Activated CD4-positive, alpha-beta T cell treated with anti-CD3 and anti-CD28 coated beads, Interleukin-2, amount 50 U/mL, for 1 hour (primary cell): Measurements from ENCODE around the gene ZNF581.

Source experiments
- DNase-seq: peaks from one replicate; pipeline ENCODE4 v3.0.0-alpha.2; 2020

Gene ZNF581

DNA sequence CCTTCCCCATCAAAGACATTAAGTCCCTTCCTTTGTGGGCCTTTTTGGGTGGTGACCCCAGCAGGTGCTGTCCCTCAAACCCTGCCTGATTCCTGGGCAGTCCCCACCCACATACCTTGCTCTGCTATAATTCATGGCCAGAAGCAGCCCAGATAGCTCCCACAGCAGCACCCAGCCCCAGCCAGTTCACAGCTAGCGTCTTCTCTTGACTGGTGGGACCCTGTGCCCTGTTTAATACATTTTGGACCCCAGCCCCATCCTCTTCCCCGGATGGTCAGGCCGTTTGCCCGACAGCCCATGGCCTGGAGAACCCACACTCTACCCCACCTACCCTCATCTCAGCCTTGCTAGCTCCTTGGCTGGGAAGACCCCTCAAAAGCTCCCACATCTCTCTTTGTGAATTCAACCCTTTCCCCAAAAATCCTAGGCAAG lies 6.7 kb downstream of the ZNF581 start:
- no peak for DNase-seq

DNA sequence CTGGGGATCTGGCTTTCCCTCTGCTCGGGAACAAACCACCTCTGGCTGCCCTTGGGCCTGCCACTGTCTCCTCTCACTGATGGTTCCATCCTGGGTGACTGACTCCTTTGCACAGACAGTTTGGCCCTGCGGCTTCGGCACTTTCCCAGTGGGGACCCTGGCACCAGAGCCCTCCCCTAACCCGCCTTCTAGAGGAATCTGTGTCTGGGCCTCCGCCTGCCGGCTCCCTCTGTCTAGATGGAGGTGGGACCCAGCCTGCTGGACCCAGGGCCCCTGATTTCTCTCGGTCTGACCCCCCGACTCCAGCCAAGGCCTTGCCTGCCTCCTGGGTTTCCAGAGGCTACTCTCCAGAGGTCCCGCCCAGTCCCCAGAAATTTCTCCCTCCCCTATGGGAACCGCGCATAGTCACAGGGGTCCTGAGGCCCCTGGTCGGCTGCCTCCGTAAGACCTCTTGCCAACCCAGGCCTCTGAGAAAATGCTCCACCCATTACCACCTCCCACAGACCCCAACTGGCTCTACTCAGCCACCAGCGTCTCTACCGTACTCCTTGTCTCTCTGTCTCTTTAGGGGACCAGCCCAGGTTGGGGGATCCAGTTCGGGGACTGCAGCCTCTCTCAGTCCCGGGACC lies 7.3 kb downstream of the ZNF581 start:
- no peak for DNase-seq

DNA sequence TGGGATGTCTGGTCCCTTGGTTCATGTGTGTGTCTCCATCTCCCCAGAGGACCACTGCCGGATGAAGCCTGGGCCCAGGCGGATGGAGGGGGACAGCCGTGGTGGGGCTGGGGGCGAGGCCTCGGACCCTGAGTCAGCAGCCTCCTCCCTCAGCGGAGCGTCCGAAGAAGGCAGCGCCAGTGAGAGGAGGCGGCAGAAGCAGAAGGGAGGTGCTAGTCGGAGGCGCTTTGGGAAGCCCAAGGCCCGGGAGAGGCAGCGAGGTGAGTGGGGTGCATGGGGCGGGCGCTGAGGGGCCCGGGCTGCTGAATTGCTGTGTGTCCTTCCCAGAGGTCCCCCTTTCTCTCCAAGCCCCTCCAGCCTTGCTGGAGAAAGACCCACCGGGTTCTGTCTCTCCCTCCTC lies 7.8 kb downstream of the ZNF581 start:
- DNase-seq = no peak

DNA sequence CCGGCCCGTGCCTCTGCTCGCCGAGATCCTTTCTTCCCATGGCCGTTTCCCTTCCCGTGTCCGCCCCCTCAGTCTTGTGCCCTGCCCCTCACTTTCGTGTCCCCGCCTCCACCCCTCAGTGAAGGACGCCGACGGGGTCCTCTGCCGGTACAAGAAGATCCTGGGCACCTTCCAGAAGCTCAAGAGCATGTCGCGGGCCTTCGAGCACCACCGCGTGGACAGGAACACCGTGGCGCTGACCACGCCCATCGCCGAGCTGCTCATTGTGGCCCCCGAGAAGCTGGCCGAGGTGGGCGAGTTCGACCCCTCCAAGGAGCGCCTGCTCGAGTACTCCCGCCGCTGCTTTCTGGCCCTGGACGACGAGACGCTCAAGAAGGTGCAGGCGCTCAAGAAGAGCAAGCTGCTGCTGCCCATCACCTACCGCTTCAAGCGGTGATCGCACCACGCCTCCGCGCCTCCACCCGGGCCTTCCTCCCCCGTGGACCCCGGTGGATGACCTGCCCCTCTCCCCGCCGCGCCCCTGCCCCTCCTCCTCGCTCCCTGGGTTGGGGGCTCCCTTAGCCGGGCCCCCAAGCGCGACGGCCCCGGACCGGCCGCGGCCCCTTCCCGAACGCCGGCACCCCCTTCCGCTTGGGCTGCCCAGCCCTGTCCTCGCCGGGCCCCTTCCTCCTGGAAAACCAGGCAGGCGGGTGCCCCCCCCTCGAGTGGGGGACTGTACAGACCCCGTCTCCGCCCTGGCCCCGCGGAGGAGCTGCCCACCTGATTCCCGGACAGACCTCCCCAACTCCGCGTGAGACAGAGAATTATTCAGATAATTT lies 9.1 kb downstream of the ZNF581 start:
- no peak for DNase-seq

DNA sequence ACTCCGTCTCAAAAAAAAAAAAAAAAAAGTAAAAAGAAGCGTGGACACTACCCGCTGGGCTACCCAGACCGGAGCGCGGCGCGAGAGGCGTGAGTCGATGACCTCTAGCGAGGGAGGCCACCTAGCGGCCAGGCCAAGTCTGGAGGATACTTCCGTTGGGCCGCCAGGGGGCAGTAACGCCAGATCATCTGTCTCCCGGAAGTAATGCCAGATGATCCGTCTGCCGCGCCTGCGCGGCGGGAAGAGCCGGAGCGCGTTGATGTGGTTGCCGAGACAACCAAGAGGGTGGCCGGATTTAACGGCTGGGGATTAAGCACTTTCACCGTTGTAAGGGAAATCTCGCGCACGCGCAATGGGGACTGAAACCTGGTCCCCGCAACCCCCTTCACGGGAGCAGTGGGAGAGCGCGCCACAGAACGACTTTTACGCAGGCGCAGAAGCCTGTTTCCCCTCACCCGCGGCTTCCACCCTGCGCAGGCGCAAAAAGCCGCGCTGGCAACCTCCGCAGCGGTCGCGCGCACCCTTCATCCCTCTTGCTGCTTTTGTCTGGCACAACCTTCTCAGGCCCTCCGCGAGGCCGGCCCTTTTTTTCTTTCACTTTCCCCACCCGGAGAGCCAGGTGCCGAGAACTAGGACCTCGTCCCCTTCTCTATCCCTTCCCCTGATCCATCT lies 10.3 kb downstream of the ZNF581 start:
- peak; percentile 99 for DNase-seq

DNA sequence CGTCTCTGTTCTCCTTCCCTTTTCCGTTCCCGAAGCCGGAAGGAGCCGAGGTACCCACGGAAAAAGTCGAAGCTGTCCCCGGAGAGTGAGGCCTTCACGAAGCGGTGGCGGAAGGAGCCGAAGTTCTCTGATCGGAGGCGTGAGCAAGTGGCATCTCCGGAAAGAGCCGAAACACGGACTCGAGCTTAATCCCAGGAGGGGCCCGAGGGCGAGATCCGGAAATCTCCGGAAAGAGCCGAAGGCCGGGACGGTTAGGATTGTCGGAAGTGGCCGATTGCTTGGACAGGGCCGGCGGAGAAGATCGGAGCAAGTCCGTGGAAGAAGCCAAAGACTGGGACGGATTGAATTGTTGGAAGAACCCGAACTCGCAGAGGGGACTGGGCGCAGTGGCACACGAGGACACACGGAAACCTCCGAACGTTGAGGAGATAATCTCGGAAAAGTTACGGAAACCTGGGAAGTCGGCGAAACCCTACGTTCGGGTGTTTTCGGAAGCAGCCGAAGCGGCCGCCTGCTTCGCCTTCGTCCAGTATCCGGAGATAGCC lies 10.9 kb downstream of the ZNF581 start:
- peak; percentile 98 for DNase-seq

DNA sequence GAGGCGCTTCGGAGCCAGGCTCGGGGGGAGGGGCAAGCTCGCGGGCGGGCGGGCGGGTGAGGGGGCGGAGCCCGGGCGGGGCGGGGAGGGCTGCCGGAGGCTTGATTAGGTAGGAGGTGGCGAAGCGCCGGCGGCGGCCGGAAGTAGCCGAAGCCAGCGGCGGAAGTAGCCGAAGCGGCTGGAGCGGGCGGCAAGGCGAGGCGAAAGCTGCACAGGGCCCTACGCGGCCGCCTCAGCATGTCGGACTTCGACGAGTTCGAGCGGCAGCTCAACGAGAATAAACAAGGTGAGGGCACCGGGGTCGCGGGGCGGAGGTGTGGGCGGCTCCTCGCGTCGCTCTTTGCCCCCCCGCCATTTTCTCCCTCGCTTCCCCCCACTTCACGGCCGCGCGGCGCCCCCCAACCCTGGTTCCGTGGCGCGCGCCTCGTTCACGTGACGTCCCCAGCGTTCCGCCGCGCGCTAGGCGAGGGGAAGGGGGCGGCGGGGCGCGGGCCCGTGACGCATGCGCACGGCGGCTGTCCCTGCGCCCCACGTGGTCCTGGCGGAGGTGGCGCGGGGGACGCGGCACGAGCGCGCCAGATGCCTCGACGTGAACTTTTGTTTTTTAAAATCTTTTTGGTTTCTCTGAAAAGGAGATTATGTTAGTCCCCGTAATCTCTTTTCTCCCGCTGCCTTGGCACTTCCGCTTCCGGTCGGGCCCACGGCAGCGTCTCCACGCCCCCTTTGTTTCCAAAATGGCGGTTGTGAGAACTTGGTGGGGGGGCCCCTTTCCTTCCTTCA lies 11.6 kb downstream of the ZNF581 start, which contains the start of gene U2AF2:
TSS of gene U2AF2 (plus strand) at position 168 of the 780 bp plus-strand sequence. CDS start at position 238, 70 bp downstream.
- DNase-seq = peak; percentile 97

DNA sequence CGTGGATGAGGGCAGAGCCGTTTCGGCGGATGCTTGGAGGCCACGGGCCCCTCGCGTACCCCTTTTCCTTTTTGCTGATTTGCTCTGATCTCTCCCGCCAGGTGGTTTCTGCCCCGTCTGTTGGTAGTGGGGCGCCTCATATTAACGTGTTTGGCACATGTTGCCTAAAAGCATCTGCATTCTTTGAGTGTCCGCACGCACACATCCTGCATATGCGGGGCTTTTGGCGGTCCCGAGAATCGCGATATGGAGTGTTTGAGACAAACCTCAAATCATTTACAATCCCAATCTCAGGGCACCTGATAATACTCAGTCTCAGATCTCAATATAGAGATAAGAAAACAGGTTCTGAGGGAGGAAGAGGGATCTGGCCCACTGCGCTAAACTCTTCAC lies 12.2 kb downstream of the ZNF581 start:
- DNase-seq = no peak

DNA sequence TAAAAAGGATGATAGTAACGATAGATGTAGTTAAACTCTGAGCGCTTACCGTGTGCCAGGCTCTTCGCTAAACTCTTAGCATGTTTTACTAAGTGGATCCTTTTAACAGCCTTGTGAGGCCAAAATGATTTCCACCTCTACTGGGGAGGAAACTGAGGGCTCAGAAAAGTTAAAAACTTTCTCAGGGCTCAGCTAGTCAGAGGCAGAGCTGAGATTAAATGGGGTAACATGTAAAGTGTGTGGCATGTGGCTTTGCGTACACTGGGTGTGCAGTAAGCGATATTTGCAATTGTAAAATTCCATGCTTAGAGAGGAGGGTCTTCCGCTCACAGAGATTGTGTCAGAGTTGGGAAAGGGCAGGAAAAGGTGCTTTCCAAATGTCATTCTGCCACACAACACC lies 13.1 kb downstream of the ZNF581 start:
- no peak for DNase-seq

DNA sequence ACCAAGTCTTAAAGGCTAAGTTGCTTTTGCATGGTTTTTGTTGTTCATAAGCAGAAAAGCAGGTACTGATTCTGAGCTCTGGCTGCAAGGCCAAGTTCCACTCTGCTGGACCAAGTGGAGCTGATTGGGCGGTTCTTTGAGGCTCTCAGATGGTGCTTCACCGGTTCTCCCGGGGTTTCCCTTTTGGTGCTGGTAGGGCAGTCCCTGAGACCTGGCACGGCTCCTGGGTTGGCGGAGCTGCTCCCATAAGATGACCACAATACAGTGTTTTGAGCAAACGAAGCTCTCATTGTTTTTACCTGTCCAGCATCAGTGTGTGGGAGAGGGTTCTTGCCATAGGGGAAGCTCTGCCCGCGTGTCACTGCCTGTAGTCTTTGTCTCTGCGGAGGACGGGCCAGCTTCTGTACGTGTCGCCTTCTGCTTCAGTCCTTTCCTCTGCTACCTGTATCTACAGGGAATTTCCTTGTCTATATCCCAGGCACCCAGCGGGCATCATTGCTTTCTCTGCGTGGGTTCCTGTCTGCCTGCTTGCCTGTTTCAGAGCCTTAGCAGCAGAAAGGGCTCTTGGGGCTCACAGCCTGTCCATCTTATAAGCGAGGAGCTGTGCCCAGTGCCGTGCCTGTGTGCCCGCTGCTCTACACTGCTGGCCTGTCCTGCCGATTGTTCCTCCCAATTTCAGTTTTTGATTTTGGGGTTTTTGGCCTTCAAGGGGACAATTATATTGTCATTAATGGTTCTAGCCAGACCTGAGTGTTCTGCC lies 13.7 kb downstream of the ZNF581 start:
- DNase-seq = no peak

DNA sequence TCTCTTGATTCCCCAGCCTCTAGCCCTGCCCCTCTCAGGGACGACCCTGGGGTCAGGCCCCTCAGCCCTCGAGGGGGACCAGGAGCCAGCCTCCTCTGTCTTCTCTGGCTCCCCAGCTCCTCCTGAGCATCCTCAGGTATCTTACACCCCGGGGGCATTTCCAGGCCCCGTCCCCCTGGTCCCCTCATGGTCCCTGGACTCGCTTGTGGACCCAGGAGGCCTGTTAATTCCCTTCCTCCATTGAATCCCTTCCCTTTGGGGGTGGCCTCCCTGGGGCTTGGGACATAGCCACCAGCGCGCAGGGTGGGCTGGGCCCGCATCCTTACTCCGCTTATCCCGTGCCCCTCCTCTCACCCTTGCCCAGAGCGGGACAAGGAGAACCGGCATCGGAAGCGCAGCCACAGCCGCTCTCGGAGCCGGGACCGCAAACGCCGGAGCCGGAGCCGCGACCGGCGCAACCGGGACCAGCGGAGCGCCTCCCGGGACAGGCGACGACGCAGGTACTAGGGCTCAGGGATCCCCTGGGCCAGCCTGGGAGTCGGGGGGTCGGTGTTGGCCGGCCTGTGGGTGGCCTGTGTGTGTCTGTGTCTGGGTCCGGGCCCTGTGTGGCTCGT lies 15.5 kb downstream of the ZNF581 start:
- DNase-seq = no peak

DNA sequence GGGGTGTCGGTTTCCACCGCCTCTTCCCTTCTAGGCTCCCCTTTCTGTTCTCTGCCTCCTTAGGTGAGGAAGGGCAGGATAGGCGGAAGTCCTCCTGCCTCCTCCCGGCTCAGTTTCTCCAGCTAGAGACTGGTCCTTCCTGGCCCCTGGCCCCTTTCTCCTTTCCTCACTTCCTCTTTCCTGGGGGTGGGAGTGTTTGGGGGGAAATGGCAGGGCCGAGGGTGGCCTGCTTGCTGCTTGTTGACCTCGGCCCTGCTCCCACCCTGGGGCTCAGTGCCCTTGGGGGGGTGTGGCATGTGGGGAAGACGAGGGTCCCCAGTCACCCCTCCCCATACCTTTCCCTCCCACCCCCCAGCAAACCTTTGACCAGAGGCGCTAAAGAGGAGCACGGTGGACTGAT lies 16.4 kb downstream of the ZNF581 start:
- no peak for DNase-seq

DNA sequence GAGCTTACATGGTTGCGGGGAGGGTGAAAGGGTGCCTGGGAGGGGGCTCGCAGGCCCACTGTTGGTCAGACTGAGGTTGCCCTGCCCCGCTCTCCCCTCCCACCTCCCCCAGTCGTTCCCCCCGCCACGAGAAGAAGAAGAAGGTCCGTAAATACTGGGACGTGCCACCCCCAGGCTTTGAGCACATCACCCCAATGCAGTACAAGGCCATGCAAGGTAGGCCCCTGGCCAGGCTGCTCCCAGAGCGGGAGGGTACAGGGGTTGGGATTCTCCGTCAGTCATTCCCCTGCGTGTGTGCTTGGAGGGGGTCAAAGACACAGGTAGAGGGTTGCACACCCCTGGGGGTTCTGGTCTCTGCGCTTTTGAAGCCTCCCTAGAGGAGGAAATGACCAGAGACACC lies 17.0 kb downstream of the ZNF581 start:
- DNase-seq = no peak

DNA sequence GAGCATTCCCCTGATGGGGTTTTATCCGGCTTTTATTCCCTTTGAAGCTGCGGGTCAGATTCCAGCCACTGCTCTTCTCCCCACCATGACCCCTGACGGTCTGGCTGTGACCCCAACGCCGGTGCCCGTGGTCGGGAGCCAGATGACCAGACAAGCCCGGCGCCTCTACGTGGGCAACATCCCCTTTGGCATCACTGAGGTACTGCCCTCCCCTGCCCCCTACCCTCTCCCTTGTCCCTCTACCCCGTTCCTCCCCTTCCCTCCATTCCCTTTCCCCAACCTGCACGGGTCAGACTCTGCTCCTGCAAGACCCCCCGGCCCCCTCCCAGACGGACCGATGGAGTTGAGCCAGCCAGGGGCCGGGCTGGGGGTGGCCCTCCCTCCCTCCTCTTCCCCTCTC lies 17.5 kb downstream of the ZNF581 start:
- no peak for DNase-seq

DNA sequence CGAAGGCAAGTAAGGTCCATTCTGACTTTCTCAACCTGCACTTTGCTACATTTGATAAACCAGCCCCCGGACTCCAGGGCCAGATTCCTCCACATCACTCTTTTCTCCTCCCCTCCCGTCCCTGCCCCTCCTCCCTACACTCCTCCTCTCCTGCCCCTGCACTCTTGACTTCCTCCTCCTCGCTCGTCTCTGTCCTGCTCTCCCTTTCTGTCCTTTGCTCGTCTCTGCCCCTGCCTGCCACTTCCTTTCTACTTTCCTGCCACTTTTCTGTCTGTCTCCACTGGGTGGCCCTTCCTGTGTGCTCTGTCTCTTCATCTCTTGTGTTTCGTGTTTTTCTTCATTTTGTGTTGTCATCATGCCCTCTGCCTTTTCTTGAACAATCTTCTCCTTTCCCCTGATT lies 18.4 kb downstream of the ZNF581 start:
- DNase-seq = no peak

DNA sequence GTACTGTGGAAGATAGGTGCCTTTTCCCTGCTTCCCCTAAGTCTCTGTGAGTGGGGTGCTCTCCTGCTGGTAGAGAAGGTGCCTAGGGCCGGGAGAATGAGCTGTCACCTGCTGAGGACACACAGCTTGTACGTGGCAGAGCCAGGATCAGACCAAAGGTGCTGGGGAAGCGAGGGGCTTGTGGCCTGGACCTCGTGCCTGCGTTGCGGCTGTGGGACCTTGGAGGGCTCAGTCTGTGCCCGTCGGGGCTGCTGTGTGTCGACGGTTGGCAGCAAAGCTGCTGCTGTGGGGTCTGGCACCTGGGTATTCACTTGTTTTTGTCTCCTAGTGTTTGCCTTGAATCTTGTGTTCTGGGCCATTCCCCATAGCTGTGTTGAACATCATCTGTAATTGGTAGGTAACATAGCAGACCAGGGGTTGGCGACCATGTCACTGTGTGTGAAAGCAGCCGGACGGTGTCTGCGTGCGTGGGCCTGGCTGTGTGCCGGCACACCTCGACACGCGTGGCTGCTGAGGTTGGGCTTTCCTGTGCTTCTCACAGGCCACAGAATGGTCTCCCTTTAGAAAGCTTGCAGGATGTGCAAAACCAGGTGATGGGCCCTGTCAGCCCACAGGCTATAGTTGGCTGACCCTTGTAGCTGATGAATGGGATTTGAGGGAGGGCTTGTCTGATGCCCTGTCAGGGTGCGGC lies 20.5 kb downstream of the ZNF581 start:
- no peak for DNase-seq

DNA sequence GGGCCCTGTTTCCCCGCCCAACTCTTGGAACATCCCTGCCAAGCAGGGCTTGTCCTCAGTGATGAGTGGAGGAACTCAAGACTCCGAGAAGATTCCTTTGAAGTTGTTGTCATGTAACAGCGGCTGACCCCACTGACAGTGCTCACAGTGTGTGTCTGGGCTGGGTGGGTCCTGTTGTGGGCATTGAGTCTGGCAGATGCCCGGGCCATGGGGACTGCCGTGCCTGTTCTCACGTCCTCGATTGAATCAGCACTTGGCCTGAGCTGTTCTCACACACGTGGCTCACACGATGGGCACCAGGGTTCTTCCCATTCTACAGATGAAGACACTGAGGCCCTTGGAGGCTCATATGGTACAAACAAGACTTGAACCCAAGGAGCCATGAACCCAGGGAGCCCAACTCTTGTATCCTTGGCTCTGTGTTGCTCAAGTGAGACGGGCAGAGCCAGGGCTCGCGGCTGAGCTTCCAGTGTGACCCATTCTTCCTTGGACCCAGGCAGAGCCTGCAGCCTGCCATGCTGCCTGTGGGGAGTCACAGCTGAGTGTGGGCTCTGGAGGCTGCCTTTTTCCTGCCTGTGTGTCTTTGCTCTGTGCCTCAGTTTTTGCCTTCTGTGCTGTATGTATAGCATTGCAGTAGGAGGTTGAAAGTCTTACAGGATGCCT lies 23.0 kb downstream of the ZNF581 start:
- DNase-seq = no peak

DNA sequence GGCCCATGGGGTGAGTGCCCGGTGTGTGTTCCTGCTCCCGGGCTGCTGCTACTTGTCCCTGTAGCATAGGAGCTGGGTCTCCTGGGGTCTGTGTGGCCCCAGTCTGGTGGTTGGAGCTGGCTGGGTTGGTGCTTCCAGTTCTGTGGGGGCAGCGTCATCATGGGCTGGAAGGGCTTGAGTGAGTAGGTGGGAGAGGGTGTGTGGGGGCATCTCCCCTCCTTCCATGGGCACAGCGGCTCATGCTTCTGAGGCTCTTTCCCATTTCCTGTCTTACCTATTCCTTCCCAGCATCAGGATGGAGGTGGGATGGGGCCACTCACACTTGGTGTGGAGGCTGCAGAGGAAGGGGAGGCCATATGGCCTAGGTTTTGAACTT lies 23.5 kb downstream of the ZNF581 start:
- DNase-seq = no peak

DNA sequence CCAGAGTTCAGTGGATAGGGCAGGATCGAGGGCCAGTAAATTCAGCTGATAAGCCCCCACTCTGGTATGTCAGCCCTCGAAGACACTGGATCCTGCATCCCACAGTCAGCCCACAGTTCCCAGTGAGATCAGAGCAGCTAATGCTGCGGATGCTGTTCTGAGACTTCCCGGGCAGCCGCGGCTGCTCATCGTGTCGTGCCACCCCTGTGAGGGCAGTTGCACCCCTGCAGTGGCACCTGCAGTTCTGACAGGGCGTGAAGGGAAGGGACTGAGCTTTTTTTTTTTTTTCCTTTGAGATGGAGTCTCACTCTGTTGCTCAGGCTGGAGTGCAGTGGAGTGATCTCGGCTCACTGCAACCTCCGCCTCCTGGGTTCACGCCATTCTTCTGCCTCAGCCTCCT lies 24.1 kb downstream of the ZNF581 start:
- DNase-seq = no peak

DNA sequence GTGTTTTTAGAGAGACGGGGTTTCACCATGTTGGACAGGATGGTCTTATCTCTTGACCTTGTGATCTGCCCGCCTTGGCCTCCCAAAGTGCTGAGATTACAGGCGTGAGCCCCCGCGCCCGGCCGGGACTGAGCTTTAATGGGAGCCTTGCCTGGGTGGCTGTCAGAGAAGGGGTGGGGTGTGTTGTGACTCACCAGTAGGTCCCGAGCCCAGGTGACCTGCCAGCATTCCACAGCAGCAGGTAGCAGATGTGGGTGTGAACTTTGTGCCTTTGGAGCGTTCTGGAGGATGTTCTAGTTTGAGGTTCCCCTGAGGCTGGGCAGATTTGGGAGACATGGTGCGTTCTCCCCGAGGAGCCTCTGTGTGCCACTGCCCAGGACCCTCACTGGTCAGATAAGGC lies 24.5 kb downstream of the ZNF581 start:
- DNase-seq = no peak
